ENCODE data around the gene STYXL2. TPM values are rescaled to one million over a fixed set of nuclear protein-coding genes. Genes with fewer than 3 reads are reported as not detected.

Gene STYXL2
- total and polyA plus RNA-seq, 8 donors: 0.12 to 1.3 (median 0.66) TPM; not detected in 1

- Histone ChIP-seq H3K9me3 (no peaks in the 10 kb centered on the region), H3K27ac (no peak overlapping the region), H3K4me3 (no peak overlapping the region), H3K27me3 (peaks cover 0 to 4% of the 10 kb centered on the region in 2 donors), H3K36me3 (no peaks in the 10 kb centered on the region), H3K4me1 (peaks cover 0 to 3% of the 10 kb centered on the region in 2 donors)
- no peak for TF ChIP-seq CTCF (IDR thresholded peaks at IDR 0.05)
- DNase-seq: no peak
- intact Hi-C loops (cut with DNase I): no loop called here
- no peak for ATAC-seq
These were observed 815 bp downstream of the STYXL2 start for GRCh38 chr1:167094690-167095089.

GRCh38 chr1:167095368-167095767 lies 1.5 kb downstream of the STYXL2 start:
- intact Hi-C loops (cut with DNase I): no loop called here
- ATAC-seq: no peak
- H3K27me3 ChIP-seq: peaks cover 0 to 11% of the 10 kb centered on the region in 2 donors
- H3K4me1 ChIP-seq: peaks cover 0 to 1% of the 10 kb centered on the region in 2 donors
- H3K9me3 ChIP-seq: no peaks in the 10 kb centered on the region
- no peak for DNase-seq
- H3K36me3 ChIP-seq: no peaks in the 10 kb centered on the region
- no peak overlapping the region for H3K27ac ChIP-seq
- TF ChIP-seq CTCF (IDR thresholded peaks at IDR 0.05): no peak
- no peak overlapping the region for H3K4me3 ChIP-seq

GRCh38 chr1:167099851-167100250 lies 6.0 kb downstream of the STYXL2 start:
- no peak for DNase-seq
- Histone ChIP-seq H3K4me1 (no peaks in the 10 kb centered on the region), H3K27ac (no peak overlapping the region), H3K4me3 (no peak overlapping the region), H3K36me3 (no peaks in the 10 kb centered on the region), H3K27me3 (peaks cover 0 to 11% of the 10 kb centered on the region in 2 donors), H3K9me3 (no peaks in the 10 kb centered on the region)
- ATAC-seq: no peak
- intact Hi-C loops (cut with DNase I): no loop called here
- TF ChIP-seq CTCF (IDR thresholded peaks at IDR 0.05): no peak

- no peak overlapping the region for H3K27ac ChIP-seq
These were observed 6.9 kb downstream of the STYXL2 start for GRCh38 chr1:167100730-167101129.

GRCh38 chr1:167101754-167102153 lies 7.9 kb downstream of the STYXL2 start:
- DNase-seq (no peak), ATAC-seq (no peak)
- no peaks in the 10 kb centered on the region for H3K4me1 ChIP-seq
- intact Hi-C loops (cut with DNase I): no loop called here
- TF ChIP-seq CTCF (IDR thresholded peaks at IDR 0.05): no peak
- H3K27me3 ChIP-seq: peaks cover 0 to 11% of the 10 kb centered on the region in 2 donors
- H3K36me3 ChIP-seq: no peaks in the 10 kb centered on the region
- no peak overlapping the region for H3K4me3 ChIP-seq
- H3K27ac ChIP-seq: no peak overlapping the region
- no peaks in the 10 kb centered on the region for H3K9me3 ChIP-seq

More at GRCh38 chr1:167100730-167101129, 6.9 kb downstream of the STYXL2 start:
- ATAC-seq (no peak), DNase-seq (no peak)
- no peak for TF ChIP-seq CTCF (IDR thresholded peaks at IDR 0.05)
- intact Hi-C loops (cut with DNase I): no loop called here
- Histone ChIP-seq H3K9me3 (no peaks in the 10 kb centered on the region), H3K27me3 (peaks cover 0 to 11% of the 10 kb centered on the region in 2 donors), H3K36me3 (no peaks in the 10 kb centered on the region), H3K4me1 (no peaks in the 10 kb centered on the region), H3K4me3 (no peak overlapping the region)
